IMR-90 (cell line): ENCODE data around the gene PSMB1. TPM values are rescaled to one million over a fixed set of nuclear protein-coding genes. Genes with fewer than 3 reads are reported as not detected.

Source experiments
- ATAC-seq: fragments of 200-7000 bp; cut with Tn5 transposase; 2 replicates; pipeline ENCODE4 v1.9.1; 2020; ENCODE audit warnings: low read depth, mild to moderate bottlenecking, moderate library complexity
- BruUV-seq: library from RNA; stranded (reverse); fragments of 400-500 nt; replicated peaks from 2 replicates; lab custom pipeline; 2021; lab: Mats Ljungman, UMichigan
- CTCF ChIA-PET: fragments of 300-600 bp; formaldehyde crosslinking; extraction: SDS; loops from one replicate; lab custom pipeline; 2021; ENCODE audit warnings: antibody characterized with exemption; lab: Yijun Ruan, JAX
- POLR2A ChIA-PET: fragments of 300-600 bp; sonication (Branson Sonifier 250); formaldehyde crosslinking; loops from one replicate; lab custom pipeline; 2022; ENCODE audit warnings: antibody characterized with exemption; ENCODE audit not compliant: unreplicated experiment; lab: Charles Lee
- DNase-seq: peaks from one replicate; pipeline ENCODE4 v3.0.0; 2013
- H2AFZ ChIP-seq: replicated peaks from 2 replicates; pipeline ENCODE3; 2013; ENCODE audit warnings: low read length, mild to moderate bottlenecking; ENCODE audit not compliant: poor library complexity
- H2AK5ac ChIP-seq: 2 replicates; pipeline ENCODE4 v1.6.1; 2013; ENCODE audit warnings: low read depth, low read length, inconsistent platforms
- H2AK9ac ChIP-seq: replicated peaks from 2 replicates; pipeline ENCODE3; 2013; ENCODE audit warnings: mild to moderate bottlenecking, low read depth, low read length, moderate library complexity; ENCODE audit not compliant: poor library complexity
- H2BK120ac ChIP-seq: 2 replicates; pipeline ENCODE4 v1.6.1; 2013; ENCODE audit warnings: low read depth, low read length, inconsistent platforms
- H2BK15ac ChIP-seq: 3 replicates; pipeline ENCODE4 v1.6.1; 2013; ENCODE audit warnings: low read depth, low read length, inconsistent platforms
- H2BK20ac ChIP-seq: 2 replicates; pipeline ENCODE4 v1.6.1; 2013; ENCODE audit warnings: low read depth, mild to moderate bottlenecking, inconsistent platforms, low read length, moderate library complexity
- H2BK5ac ChIP-seq: 2 replicates; pipeline ENCODE4 v1.6.1; 2013; ENCODE audit warnings: mild to moderate bottlenecking, low read depth, low read length, inconsistent platforms; ENCODE audit not compliant: poor library complexity, severe bottlenecking
- H3K14ac ChIP-seq: replicated peaks from 2 replicates; pipeline ENCODE4 v1.6.1; 2013; ENCODE audit warnings: low read depth, low read length, inconsistent platforms
- H3K18ac ChIP-seq: 2 replicates; pipeline ENCODE4 v1.6.1; 2013; ENCODE audit warnings: low read depth, low read length, control low read depth
- H3K23ac ChIP-seq: 2 replicates; pipeline ENCODE4 v1.6.1; 2013; ENCODE audit warnings: low read depth, low read length, inconsistent platforms
- H3K27ac ChIP-seq: 2 replicates; pipeline ENCODE4 v1.5.1; 2013; ENCODE audit warnings: mild to moderate bottlenecking, control low read depth, low read length; ENCODE audit not compliant: insufficient read depth
- H3K27me3 ChIP-seq: 2 replicates; pipeline ENCODE4 v1.6.1; 2013; ENCODE audit warnings: low read length; ENCODE audit not compliant: control insufficient read depth, insufficient read depth
- H3K36me3 ChIP-seq: 2 replicates; pipeline ENCODE4 v1.6.1; 2013; ENCODE audit warnings: low read length, mixed read lengths; ENCODE audit not compliant: control insufficient read depth, insufficient read depth
- H3K4ac ChIP-seq: 2 replicates; pipeline ENCODE4 v1.6.1; 2013; ENCODE audit warnings: low read depth, low read length, inconsistent platforms
- H3K4me1 ChIP-seq: 2 replicates; pipeline ENCODE4 v1.6.1; 2013; ENCODE audit warnings: low read length, mixed read lengths; ENCODE audit not compliant: control insufficient read depth, insufficient read depth
- H3K4me2 ChIP-seq: 2 replicates; pipeline ENCODE4 v1.6.1; 2013; ENCODE audit warnings: low read depth, mild to moderate bottlenecking, control low read depth, low read length, moderate library complexity
- H3K4me3 ChIP-seq: 2 replicates; pipeline ENCODE4 v1.5.1; 2013; ENCODE audit warnings: low read depth, mild to moderate bottlenecking, control low read depth, low read length, moderate library complexity; ENCODE audit not compliant: insufficient read depth
- H3K56ac ChIP-seq: 2 replicates; pipeline ENCODE4 v1.6.1; 2013; ENCODE audit warnings: low read length, inconsistent platforms; ENCODE audit not compliant: insufficient read depth; ENCODE audit errors: extremely low read depth
- H3K79me1 ChIP-seq, 2 experiments: 2 replicates each; pipeline ENCODE4 v1.6.1; 2013; ENCODE audit warnings: low read length in 2 of 2, inconsistent platforms in 1 of 2, low read depth in 1 of 2
- H3K9ac ChIP-seq: 2 replicates; pipeline ENCODE4 v1.6.1; 2013; ENCODE audit warnings: low read depth, low read length, control low read depth
- H3K9me1 ChIP-seq: 2 replicates; pipeline ENCODE4 v1.6.1; 2013; ENCODE audit warnings: low read length, inconsistent platforms; ENCODE audit not compliant: insufficient read depth
- H3K9me3 ChIP-seq: 2 replicates; pipeline ENCODE4 v1.6.1; 2013; ENCODE audit warnings: low read length; ENCODE audit not compliant: control insufficient read depth, insufficient read depth
- H4K20me1 ChIP-seq: 2 replicates; pipeline ENCODE4 v1.6.1; 2013; ENCODE audit warnings: low read length, inconsistent platforms; ENCODE audit not compliant: insufficient read depth
- H4K5ac ChIP-seq: 2 replicates; pipeline ENCODE4 v1.6.1; 2013; ENCODE audit warnings: mild to moderate bottlenecking, low read depth, low read length, control low read depth
- H4K8ac ChIP-seq, 2 experiments: 2 replicates each; pipeline ENCODE4 v1.6.1; 2013; ENCODE audit warnings: low read depth in 2 of 2, low read length in 2 of 2, control low read depth in 1 of 2, inconsistent platforms in 1 of 2
- H4K91ac ChIP-seq: 2 replicates; pipeline ENCODE4 v1.6.1; 2013; ENCODE audit warnings: low read depth, low read length, inconsistent platforms; ENCODE audit not compliant: insufficient read depth
- BHLHE40 ChIP-seq: fragments of 150-350 bp; IDR thresholded peaks from 2 replicates; pipeline ENCODE4 v1.6.1; 2016; ENCODE audit warnings: mild to moderate bottlenecking, low read depth, low read length
- CEBPB ChIP-seq: IDR thresholded peaks from 2 replicates; pipeline ENCODE4 v1.6.1; 2012; ENCODE audit warnings: low read depth, low read length, improper control_type of control experiment
- CHD1 ChIP-seq: IDR thresholded peaks from 2 replicates; pipeline ENCODE4 v1.6.1; 2012; ENCODE audit warnings: low read depth, low read length, improper control_type of control experiment
- CTCF ChIP-seq: conservative IDR thresholded peaks from 2 replicates; pipeline ENCODE4 v1.5.1; 2012; ENCODE audit warnings: mild to moderate bottlenecking, low read depth, low read length, improper control_type of control experiment
- ELK1 ChIP-seq: fragments of 150-350 bp; IDR thresholded peaks from 2 replicates; pipeline ENCODE4 v1.6.1; 2016; ENCODE audit warnings: low read depth, mild to moderate bottlenecking, low read length, moderate library complexity, borderline replicate concordance
- FOS ChIP-seq: fragments of 150-350 bp; IDR thresholded peaks from 2 replicates; pipeline ENCODE4 v1.6.1; 2016; ENCODE audit warnings: low read depth, low read length
- MAFK ChIP-seq: IDR thresholded peaks from 2 replicates; pipeline ENCODE4 v1.6.1; 2012; ENCODE audit warnings: low read depth, low read length, improper control_type of control experiment
- MAZ ChIP-seq: IDR thresholded peaks from 2 replicates; pipeline ENCODE4 v1.6.1; 2012; ENCODE audit warnings: low read depth, mild to moderate bottlenecking, low read length, improper control_type of control experiment, moderate library complexity, borderline replicate concordance
- MXI1 ChIP-seq: IDR thresholded peaks from 2 replicates; pipeline ENCODE4 v1.6.1; 2012; ENCODE audit warnings: low read depth, mild to moderate bottlenecking, low read length, moderate library complexity, borderline replicate concordance
- NFE2L2 ChIP-seq: fragments of 150-350 bp; IDR thresholded peaks from 2 replicates; pipeline ENCODE4 v1.6.1; 2016; ENCODE audit warnings: low read depth, mild to moderate bottlenecking, low read length
- POLR2A ChIP-seq: IDR thresholded peaks from 2 replicates; pipeline ENCODE4 v1.6.1; 2012; ENCODE audit warnings: mild to moderate bottlenecking, low read depth, low read length
- RCOR1 ChIP-seq: IDR thresholded peaks from 2 replicates; pipeline ENCODE4 v1.6.1; 2012; ENCODE audit warnings: mild to moderate bottlenecking, low read length, improper control_type of control experiment; ENCODE audit not compliant: insufficient replicate concordance
- RFX5 ChIP-seq: IDR thresholded peaks from 2 replicates; pipeline ENCODE4 v1.8.0; 2012; ENCODE audit warnings: low read depth, mild to moderate bottlenecking, low read length, moderate library complexity
- SMC3 ChIP-seq: fragments of 150-350 bp; IDR thresholded peaks from 2 replicates; pipeline ENCODE4 v1.6.1; 2016; ENCODE audit warnings: low read depth, mild to moderate bottlenecking, antibody characterized with exemption, low read length, moderate library complexity
- USF2 ChIP-seq: fragments of 150-350 bp; IDR thresholded peaks from 2 replicates; pipeline ENCODE4 v1.6.1; 2017; ENCODE audit warnings: mild to moderate bottlenecking, antibody characterized with exemption, low read length, low read depth
- WGBS, 2 experiments: methylation state at CpG; one replicate each; pipeline versions ENCODE4 v1.1.5 to v1.1.7; 2013; ENCODE audit warnings: missing lambda C conversion rate in 2 of 2; ENCODE audit not compliant: insufficient read length in 1 of 2; ENCODE audit errors: extremely low coverage in 2 of 2; 5-methylcytosine and 5-hydroxymethylcytosine counted together
- dilution Hi-C: fragments of 300-500 bp; cut with HindIII; formaldehyde crosslinking; loops from one replicate; pipeline ENCODE4 v1.14.3; 2018; ENCODE audit warnings: low sequenced_read_pairs; ENCODE audit not compliant: unreplicated experiment
- in situ Hi-C: fragments of 300-500 bp; cut with MboI; formaldehyde crosslinking; loops from 3 replicates; pipeline ENCODE4 v1.14.3; 2019; ENCODE audit warnings: low sequenced_read_pairs, inconsistent platforms, mixed read lengths
- intact Hi-C: fragments of 100-400 bp; cut with micrococcal nuclease; formaldehyde crosslinking; loops from 2 replicates; pipeline ENCODE4 v1.10.0; 2022
- polyA plus RNA-seq, 3 experiments: library from polyadenylated mRNA; depleted of rRNA; stranded (reverse); fragments of >200 nt; gene quantifications; 2 replicates each; pipeline ENCODE4 v1.2.3, GENCODE V29; 2012; ENCODE audit warnings: low replicate concordance in 1 of 3
- total RNA-seq: library from RNA; depleted of rRNA; stranded (reverse); fragments of >200 nt; gene quantifications from 2 replicates; pipeline ENCODE4 v1.2.3, GENCODE V29; 2012

The PSMB1 gene
- total and polyA plus RNA-seq, 2 of the 4 experiments (the other 2 are of a cell fraction): 450 to 508 TPM

GRCh38 chr6:170545405-170545804 is 7.7 kb downstream of the PSMB1 start:
- H4K20me1 ChIP-seq: peaks cover 54% of the 10 kb centered on the region
- H3K56ac ChIP-seq: no peak overlapping the region
- peaks cover 4% of the 10 kb centered on the region; the same call in 1 of the 2 replicates for H3K9me1 ChIP-seq
- no peak overlapping the region for H2AFZ ChIP-seq
- H3K4me3 ChIP-seq: no peak overlapping the region
- intact Hi-C loops: no loop called here
- H3K27me3 ChIP-seq: no peaks in the 10 kb centered on the region
- ChIA-PET CTCF (interaction anchor here (1.8 kb wide), 1 partner anchor 714 kb away, joined by 7 read pairs; no protein-coding TSS in a partner anchor), POLR2A (no interaction called here)
- H3K27ac ChIP-seq: no peak overlapping the region
- no peak overlapping the region for H3K4me2 ChIP-seq
- no peak overlapping the region for H3K14ac ChIP-seq
- no peak overlapping the region for H2AK9ac ChIP-seq
- in situ Hi-C loops: no loop called here
- no peak overlapping the region for H4K91ac ChIP-seq
- DNase-seq (peak; percentile 93), ATAC-seq (peak; percentile 83)
- peaks cover 9 to 43% of the 10 kb centered on the region in 2 experiments for H3K79me1 ChIP-seq
- no peak overlapping the region for H2BK120ac ChIP-seq
- peaks cover 6% of the 10 kb centered on the region for H3K4me1 ChIP-seq
- H3K9me3 ChIP-seq: no peaks in the 10 kb centered on the region
- dilution Hi-C loops: no loop called here
- H2AK5ac ChIP-seq: no peak overlapping the region
- TF ChIP-seq RCOR1 (no peak), USF2 (peak; percentile 79), CEBPB (peak; percentile 42; the same call in 1 of the 2 replicates), CTCF (no peak), POLR2A (no peak), CHD1 (no peak), MAZ (no peak), FOS (no peak), BHLHE40 (peak; percentile 69), ELK1 (no peak), RFX5 (no peak), NFE2L2 (no peak), SMC3 (no peak), MXI1 (no peak), MAFK (no peak)
- H4K5ac ChIP-seq: no peak overlapping the region
- H2BK20ac ChIP-seq: no peak overlapping the region
- no peak overlapping the region for H3K18ac ChIP-seq
- H3K23ac ChIP-seq: no peak overlapping the region
- no CpG with 5 or more reads among the region's 2 CpGs for WGBS, 2 experiments
- no TSS peak for BruUV-seq
- peak overlapping the region; percentile 28 for H2BK5ac ChIP-seq
- H3K4ac ChIP-seq: no peak overlapping the region
- no peak overlapping the region for H2BK15ac ChIP-seq
- H3K9ac ChIP-seq: no peak overlapping the region
- H4K8ac ChIP-seq: no peak overlapping the region
- H3K36me3 ChIP-seq: peaks cover 34% of the 10 kb centered on the region
